ENCODE results near the gene ZNF740.

GRCh38 chr12:53191885-53192530 is 11.5 kb downstream of the ZNF740 start:
- TF ChIP-seq, protein P1, sequence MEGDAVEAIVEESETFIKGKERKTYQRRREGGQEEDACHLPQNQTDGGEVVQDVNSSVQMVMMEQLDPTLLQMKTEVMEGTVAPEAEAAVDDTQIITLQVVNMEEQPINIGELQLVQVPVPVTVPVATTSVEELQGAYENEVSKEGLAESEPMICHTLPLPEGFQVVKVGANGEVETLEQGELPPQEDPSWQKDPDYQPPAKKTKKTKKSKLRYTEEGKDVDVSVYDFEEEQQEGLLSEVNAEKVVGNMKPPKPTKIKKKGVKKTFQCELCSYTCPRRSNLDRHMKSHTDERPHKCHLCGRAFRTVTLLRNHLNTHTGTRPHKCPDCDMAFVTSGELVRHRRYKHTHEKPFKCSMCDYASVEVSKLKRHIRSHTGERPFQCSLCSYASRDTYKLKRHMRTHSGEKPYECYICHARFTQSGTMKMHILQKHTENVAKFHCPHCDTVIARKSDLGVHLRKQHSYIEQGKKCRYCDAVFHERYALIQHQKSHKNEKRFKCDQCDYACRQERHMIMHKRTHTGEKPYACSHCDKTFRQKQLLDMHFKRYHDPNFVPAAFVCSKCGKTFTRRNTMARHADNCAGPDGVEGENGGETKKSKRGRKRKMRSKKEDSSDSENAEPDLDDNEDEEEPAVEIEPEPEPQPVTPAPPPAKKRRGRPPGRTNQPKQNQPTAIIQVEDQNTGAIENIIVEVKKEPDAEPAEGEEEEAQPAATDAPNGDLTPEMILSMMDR (IDR thresholded peaks at IDR 0.05) = no peak
- no peak for TF ChIP-seq EZH2 (IDR thresholded peaks at IDR 0.05; ENCODE audit: borderline replicate concordance, insufficient read depth, low read depth, low read length, poor library complexity, severe bottlenecking)

All from B cell (primary cell).